ENCODE data around the gene TRAPPC4.
"Not testable (repeated sequence)": the region's sequence is repeated elsewhere in the genome, so short reads cannot be mapped to it uniquely, and the experiment has no call there.

TRAPPC4 gene

GRCh38 chr11:118998388-118998717, 20.2 kb upstream of the TRAPPC4 start:
- H3K27ac Mint-ChIP-seq = peak overlapping the region; percentile 95
- H3K9me3 Mint-ChIP-seq = no peaks in the 10 kb centered on the region
- peaks cover 44% of the 10 kb centered on the region for H3K4me1 Mint-ChIP-seq (ENCODE audit: low read depth)
- peaks cover 52% of the 10 kb centered on the region for H3K36me3 Mint-ChIP-seq (ENCODE audit: low read depth)
- peak overlapping the region; percentile 95 for H3K4me3 Mint-ChIP-seq
- no peaks in the 10 kb centered on the region for H3K27me3 Mint-ChIP-seq

GRCh38 chr11:118998822-118999221, 19.7 kb upstream of the TRAPPC4 start:
- Mint-ChIP-seq H3K36me3 (ENCODE audit: low read depth) (peaks cover 55% of the 10 kb centered on the region), H3K27ac (peak overlapping the region; percentile 95), H3K27me3 (no peaks in the 10 kb centered on the region), H3K4me1 (ENCODE audit: low read depth) (peaks cover 44% of the 10 kb centered on the region), H3K9me3 (no peaks in the 10 kb centered on the region), H3K4me3 (peak overlapping the region; percentile 95)

- Mint-ChIP-seq H3K4me1 (ENCODE audit: low read depth) (peaks cover 45% of the 10 kb centered on the region), H3K9me3 (no peaks in the 10 kb centered on the region), H3K27ac (no peak overlapping the region), H3K36me3 (ENCODE audit: low read depth) (peaks cover 61% of the 10 kb centered on the region), H3K27me3 (no peaks in the 10 kb centered on the region), H3K4me3 (peak overlapping the region; percentile 14)
Observed at GRCh38 chr11:119000906-119001305, 17.7 kb upstream of the TRAPPC4 start.

GRCh38 chr11:119006656-119007055, 11.9 kb upstream of the TRAPPC4 start:
- peak overlapping the region; percentile 32 for H3K27ac Mint-ChIP-seq
- H3K9me3 Mint-ChIP-seq = no peaks in the 10 kb centered on the region
- no peaks in the 10 kb centered on the region for H3K27me3 Mint-ChIP-seq
- peaks cover 56% of the 10 kb centered on the region for H3K36me3 Mint-ChIP-seq (ENCODE audit: low read depth)
- H3K4me3 Mint-ChIP-seq = no peak overlapping the region
- peaks cover 10% of the 10 kb centered on the region for H3K4me1 Mint-ChIP-seq (ENCODE audit: low read depth)

GRCh38 chr11:119011476-119012053, 7.0 kb upstream of the TRAPPC4 start:
- H3K9me3 Mint-ChIP-seq = no peaks in the 10 kb centered on the region
- H3K4me3 Mint-ChIP-seq = no peak overlapping the region
- H3K27ac Mint-ChIP-seq = no peak overlapping the region
- H3K4me1 Mint-ChIP-seq (ENCODE audit: low read depth) = peaks cover 33% of the 10 kb centered on the region
- H3K27me3 Mint-ChIP-seq = no peaks in the 10 kb centered on the region
- peaks cover 71% of the 10 kb centered on the region for H3K36me3 Mint-ChIP-seq (ENCODE audit: low read depth)

GRCh38 chr11:119012629-119013170, 5.9 kb upstream of the TRAPPC4 start:
- Mint-ChIP-seq H3K4me1 (ENCODE audit: low read depth) (peaks cover 34% of the 10 kb centered on the region), H3K36me3 (ENCODE audit: low read depth) (peaks cover 73% of the 10 kb centered on the region), H3K4me3 (no peak overlapping the region), H3K27ac (peak overlapping the region; percentile 1), H3K9me3 (no peaks in the 10 kb centered on the region), H3K27me3 (no peaks in the 10 kb centered on the region)

GRCh38 chr11:119014209-119014924, 4.2 kb upstream of the TRAPPC4 start:
- Mint-ChIP-seq H3K27me3 (no peaks in the 10 kb centered on the region), H3K9me3 (no peaks in the 10 kb centered on the region), H3K27ac (peak overlapping the region; percentile 71), H3K4me1 (ENCODE audit: low read depth) (peaks cover 38% of the 10 kb centered on the region), H3K36me3 (ENCODE audit: low read depth) (peaks cover 69% of the 10 kb centered on the region), H3K4me3 (no peak overlapping the region)

- peaks cover 71% of the 10 kb centered on the region for H3K36me3 Mint-ChIP-seq (ENCODE audit: low read depth)
Observed at GRCh38 chr11:119015054-119015611, 3.4 kb upstream of the TRAPPC4 start.

GRCh38 chr11:119016216-119017009, 2.2 kb upstream of the TRAPPC4 start:
- H3K27me3 Mint-ChIP-seq = no peaks in the 10 kb centered on the region
- H3K4me3 Mint-ChIP-seq = peak overlapping the region; percentile 90
- H3K36me3 Mint-ChIP-seq (ENCODE audit: low read depth) = peaks cover 70% of the 10 kb centered on the region
- peak overlapping the region; percentile 99 for H3K27ac Mint-ChIP-seq
- H3K4me1 Mint-ChIP-seq (ENCODE audit: low read depth) = peaks cover 53% of the 10 kb centered on the region
- H3K9me3 Mint-ChIP-seq = no peaks in the 10 kb centered on the region

More at GRCh38 chr11:119015054-119015611, 3.4 kb upstream of the TRAPPC4 start:
- Mint-ChIP-seq H3K4me1 (ENCODE audit: low read depth) (peaks cover 43% of the 10 kb centered on the region), H3K27me3 (no peaks in the 10 kb centered on the region), H3K9me3 (no peaks in the 10 kb centered on the region), H3K27ac (peak overlapping the region; percentile 99), H3K4me3 (peak overlapping the region; percentile 90)

GRCh38 chr11:119017377-119017776, 1.2 kb upstream of the TRAPPC4 start:
- H3K27ac Mint-ChIP-seq = peak overlapping the region; percentile 99
- H3K36me3 Mint-ChIP-seq (ENCODE audit: low read depth) = peaks cover 76% of the 10 kb centered on the region
- H3K4me1 Mint-ChIP-seq (ENCODE audit: low read depth) = peaks cover 59% of the 10 kb centered on the region
- H3K27me3 Mint-ChIP-seq, H3K9me3 Mint-ChIP-seq: not testable (repeated sequence)
- H3K4me3 Mint-ChIP-seq = peak overlapping the region; percentile 90

- H3K27ac Mint-ChIP-seq = peak overlapping the region; percentile 99
- H3K4me1 Mint-ChIP-seq (ENCODE audit: low read depth) = peaks cover 72% of the 10 kb centered on the region
- H3K36me3 Mint-ChIP-seq (ENCODE audit: low read depth) = peaks cover 73% of the 10 kb centered on the region
- H3K9me3 Mint-ChIP-seq = no peaks in the 10 kb centered on the region
- H3K4me3 Mint-ChIP-seq = peak overlapping the region; percentile 90
- H3K27me3 Mint-ChIP-seq = no peaks in the 10 kb centered on the region
Observed at GRCh38 chr11:119019996-119020395, 1.4 kb downstream of the TRAPPC4 start.

GRCh38 chr11:119021631-119022030, 3.1 kb downstream of the TRAPPC4 start:
- peaks cover 66% of the 10 kb centered on the region for H3K36me3 Mint-ChIP-seq (ENCODE audit: low read depth)
- peaks cover 55% of the 10 kb centered on the region for H3K4me1 Mint-ChIP-seq (ENCODE audit: low read depth)
- H3K27ac Mint-ChIP-seq = peak overlapping the region; percentile 55
- H3K4me3 Mint-ChIP-seq = peak overlapping the region; percentile 30
- H3K27me3 Mint-ChIP-seq = no peaks in the 10 kb centered on the region
- H3K9me3 Mint-ChIP-seq = no peaks in the 10 kb centered on the region

GRCh38 chr11:119023741-119024140, 5.2 kb downstream of the TRAPPC4 start:
- no peak overlapping the region for H3K4me3 Mint-ChIP-seq
- no peaks in the 10 kb centered on the region for H3K27me3 Mint-ChIP-seq
- H3K27ac Mint-ChIP-seq = peak overlapping the region; percentile 72
- H3K4me1 Mint-ChIP-seq (ENCODE audit: low read depth) = peaks cover 51% of the 10 kb centered on the region
- H3K9me3 Mint-ChIP-seq = no peaks in the 10 kb centered on the region
- peaks cover 58% of the 10 kb centered on the region for H3K36me3 Mint-ChIP-seq (ENCODE audit: low read depth)

- H3K9me3 Mint-ChIP-seq = no peaks in the 10 kb centered on the region
- peak overlapping the region; percentile 42 for H3K27ac Mint-ChIP-seq
- no peaks in the 10 kb centered on the region for H3K27me3 Mint-ChIP-seq
- peaks cover 58% of the 10 kb centered on the region for H3K36me3 Mint-ChIP-seq (ENCODE audit: low read depth)
- no peak overlapping the region for H3K4me3 Mint-ChIP-seq
- peaks cover 59% of the 10 kb centered on the region for H3K4me1 Mint-ChIP-seq (ENCODE audit: low read depth)
Observed at GRCh38 chr11:119024430-119025098, 6.0 kb downstream of the TRAPPC4 start.
